LNCaP clone FGC (cell line): ENCODE data around the gene HOXA3.

Experiments
- DNase-seq: peaks from one replicate; pipeline ENCODE4 v3.0.0-alpha.2; 2011; ENCODE audit warnings: low read depth
- H3K4me3 ChIP-seq: 2 replicates; pipeline ENCODE4 v1.5.1; 2011; ENCODE audit warnings: mild to moderate bottlenecking, low read depth, low read length, control low read depth
- CTCF ChIP-seq: IDR thresholded peaks from 2 replicates; pipeline ENCODE4 v1.5.1; 2012; ENCODE audit warnings: mild to moderate bottlenecking; ENCODE audit not compliant: control insufficient read depth, insufficient read depth; ENCODE audit errors: extremely low read depth

Gene HOXA3

GRCh38 chr7:27091941-27092818 lies 60.2 kb downstream of the HOXA3 start:
- no peak for TF ChIP-seq CTCF
- no peak overlapping the region for H3K4me3 ChIP-seq
- DNase-seq, result no peak

GRCh38 chr7:27091105-27091504 lies 61.3 kb downstream of the HOXA3 start:
- no peak for DNase-seq

GRCh38 chr7:27088002-27088922 lies 64.1 kb downstream of the HOXA3 start:
- no peak overlapping the region for H3K4me3 ChIP-seq
- no peak for TF ChIP-seq CTCF
- DNase-seq, result no peak

More at GRCh38 chr7:27091105-27091504, 61.3 kb downstream of the HOXA3 start:
- no peak overlapping the region for H3K4me3 ChIP-seq
- TF ChIP-seq CTCF, result no peak

GRCh38 chr7:27083646-27084045 lies 68.7 kb downstream of the HOXA3 start:
- no peak overlapping the region for H3K4me3 ChIP-seq
- no peak for TF ChIP-seq CTCF
- DNase-seq, result no peak

- no peak for TF ChIP-seq CTCF
- DNase-seq, result no peak
- H3K4me3 ChIP-seq, result no peak overlapping the region
Measured at GRCh38 chr7:27082171-27082570, 70.2 kb downstream of the HOXA3 start.

- TF ChIP-seq CTCF, result no peak
- no peak for DNase-seq
- no peak overlapping the region for H3K4me3 ChIP-seq
Measured at GRCh38 chr7:27080844-27081436, 71.4 kb downstream of the HOXA3 start.
